ENCODE data around the gene CYRIA.

The CYRIA gene

DNA sequence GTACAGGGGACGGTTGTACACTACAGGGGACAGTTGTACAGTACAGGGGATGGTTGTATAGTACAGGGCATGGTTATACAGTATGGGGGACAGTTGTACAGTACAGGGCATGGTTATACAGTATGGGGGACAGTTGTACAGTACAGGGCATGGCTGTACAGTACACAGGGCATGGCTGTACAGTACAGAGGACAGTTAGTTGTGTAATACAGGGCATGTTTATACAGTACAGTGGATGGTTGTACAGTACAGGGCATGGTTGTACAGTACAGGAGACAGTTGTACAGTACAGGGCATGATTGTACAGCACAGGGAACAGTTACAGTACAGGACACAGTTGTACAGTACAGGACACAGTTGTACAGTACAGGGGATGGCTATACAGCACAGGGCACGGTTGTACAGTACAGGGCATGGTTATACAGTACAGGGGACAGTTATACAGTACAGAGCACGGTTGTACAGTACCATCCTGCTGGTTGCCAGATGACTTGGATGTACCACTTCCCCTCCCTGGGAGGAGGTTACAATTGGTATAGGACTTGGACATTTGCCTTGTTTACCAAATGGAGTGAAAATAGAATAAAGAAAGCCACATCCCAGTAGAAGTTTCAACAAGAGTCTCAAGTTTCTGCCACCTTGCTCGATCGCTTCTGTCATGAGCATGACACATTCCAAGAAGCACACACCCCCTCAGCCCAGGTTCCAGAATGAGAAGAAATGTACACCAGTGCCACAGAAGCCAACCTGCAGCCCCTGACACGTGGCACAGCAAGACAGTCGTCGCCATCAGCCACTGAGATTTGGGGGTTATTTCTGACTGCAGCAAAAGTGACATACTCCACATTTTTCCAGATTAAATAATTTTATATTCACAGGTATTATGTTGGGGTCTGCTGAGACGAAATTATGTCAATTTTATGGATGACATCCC is 16.0 kb downstream of the CYRIA start:
- no peak for DNase-seq

DNA sequence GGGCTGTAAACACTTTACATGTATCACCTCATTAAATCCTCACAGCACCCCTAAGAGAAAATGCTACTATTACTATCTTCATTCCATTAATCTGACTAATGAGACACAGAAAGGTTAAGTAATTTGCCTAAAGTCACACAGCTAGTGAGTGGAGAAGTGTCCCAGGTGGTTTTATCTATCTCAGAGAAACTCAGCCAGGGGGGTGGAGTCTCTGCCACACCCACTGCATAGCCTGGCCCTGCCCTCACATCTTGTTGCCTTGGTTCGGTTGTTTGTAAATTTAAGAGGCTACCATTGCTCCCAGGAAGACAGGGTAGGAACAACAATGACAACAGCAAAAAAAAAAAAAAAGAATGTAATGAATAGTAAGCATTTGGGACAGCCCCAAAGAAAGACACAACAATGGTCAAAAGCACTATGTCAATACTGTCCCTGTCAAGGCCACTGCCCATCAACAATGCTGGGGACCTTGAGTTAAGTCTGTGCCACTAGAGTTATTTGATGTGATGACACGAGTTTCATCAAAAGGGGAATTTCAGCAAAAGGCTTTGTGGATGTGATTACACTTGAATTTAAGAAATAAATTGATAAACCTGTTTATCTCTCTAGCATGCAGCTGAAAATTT is 17.5 kb downstream of the CYRIA start:
- DNase-seq, result no peak

DNA sequence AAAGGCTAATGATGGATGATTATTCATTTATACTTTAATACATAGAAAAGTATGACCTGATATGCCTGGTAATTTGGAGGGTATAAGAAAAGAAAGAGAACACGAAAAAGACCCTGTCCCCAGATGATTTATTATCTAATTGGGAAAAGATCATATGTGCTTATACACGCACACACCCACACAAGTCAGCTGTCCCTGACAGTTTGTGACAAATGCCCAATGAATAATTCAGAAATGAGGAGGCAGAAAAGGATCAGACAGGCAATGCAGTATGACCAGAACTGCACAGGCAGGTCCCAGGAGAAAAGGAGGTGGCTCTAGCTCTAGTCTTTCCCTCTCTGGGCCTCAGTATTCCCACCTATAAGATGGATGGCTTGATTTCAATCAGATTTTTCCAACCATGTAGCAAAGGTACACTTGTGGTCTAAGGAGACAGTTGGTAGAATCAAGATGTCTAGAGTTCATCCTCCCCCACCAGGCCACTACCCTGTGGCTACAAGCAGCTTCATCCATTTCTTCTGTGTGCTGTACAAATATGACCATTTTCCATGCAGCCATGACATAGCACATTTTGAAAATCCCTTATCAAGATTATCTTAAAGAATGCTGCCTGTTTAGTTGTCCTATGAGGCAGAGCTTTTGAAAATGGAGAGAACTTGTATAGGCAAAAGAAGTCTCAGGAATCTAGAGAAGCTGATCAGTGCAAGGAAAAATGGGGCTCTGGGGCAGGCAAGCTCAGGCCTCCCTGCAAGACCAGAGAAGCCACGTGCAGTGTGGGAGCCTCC is 19.7 kb downstream of the CYRIA start:
- no peak for DNase-seq

DNA sequence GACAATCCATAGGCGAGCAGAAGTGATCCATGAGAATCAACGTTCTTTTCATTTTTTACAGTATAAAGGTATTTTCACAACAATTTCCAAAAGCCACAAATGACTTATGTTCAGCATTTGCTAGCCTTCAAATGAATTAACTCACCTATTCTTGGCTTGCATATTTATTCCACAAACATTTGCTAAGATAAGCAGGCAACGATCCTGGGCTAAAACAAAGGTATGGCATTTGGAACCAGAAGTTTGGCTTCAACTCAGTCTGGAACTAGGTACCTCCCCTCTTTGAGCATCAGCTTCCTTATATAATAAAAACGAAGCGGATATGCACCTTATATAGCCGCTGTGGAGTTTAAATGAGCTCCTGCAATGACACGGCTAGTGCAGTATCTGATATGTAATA is 20.5 kb downstream of the CYRIA start:
- no peak for DNase-seq

DNA sequence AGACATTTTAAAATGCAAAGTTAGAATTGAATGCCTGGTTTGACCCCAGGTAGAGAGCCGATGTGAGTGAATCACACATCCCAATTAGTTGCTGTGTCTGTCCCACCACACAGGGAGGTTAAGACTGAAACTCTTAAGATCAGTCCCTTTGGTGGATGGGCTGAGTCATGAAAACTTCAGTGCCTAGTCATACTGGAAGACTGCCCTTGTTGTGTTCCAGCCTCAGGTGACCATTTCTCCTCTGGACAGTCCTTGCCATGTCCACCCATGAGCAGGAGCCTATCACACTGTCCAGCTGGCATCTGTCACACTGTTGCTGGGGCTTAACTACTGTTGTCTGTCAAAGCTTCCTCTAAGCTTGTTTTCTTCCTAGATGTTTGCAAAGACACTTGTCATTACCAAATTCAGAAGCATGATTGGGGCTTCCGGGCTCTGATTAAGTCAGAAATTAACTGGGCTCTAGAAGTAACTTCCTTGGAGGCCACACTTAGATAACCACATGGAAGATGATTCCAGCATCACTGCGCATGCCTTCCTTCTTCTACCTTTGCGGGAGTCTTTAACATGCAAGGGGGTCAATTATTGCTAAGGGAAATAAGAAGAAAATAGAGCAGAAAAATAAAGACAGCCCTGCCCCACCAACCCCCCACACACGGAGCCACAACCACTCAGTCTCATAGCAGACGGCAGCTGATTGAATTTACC is 21.3 kb downstream of the CYRIA start:
- no peak for DNase-seq

DNA sequence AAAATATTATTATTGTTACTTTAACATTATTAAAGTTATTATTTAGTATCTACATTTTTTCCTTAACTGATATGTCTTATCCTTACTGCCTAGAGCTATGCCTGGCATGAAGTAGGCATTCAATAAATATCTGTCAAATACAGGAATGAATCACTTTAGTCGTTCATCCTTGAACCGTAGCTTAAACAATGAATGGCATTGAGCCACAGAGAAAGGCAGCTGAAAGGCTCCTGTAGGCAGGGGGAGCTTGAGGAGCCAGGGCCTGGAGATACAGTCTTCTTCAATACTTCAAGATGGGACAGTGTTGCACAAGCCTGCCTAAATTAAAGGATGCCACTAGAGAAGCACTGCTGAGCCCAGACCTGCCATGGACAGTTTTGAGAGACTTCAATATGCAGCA is 22.5 kb downstream of the CYRIA start:
- DNase-seq, result no peak

DNA sequence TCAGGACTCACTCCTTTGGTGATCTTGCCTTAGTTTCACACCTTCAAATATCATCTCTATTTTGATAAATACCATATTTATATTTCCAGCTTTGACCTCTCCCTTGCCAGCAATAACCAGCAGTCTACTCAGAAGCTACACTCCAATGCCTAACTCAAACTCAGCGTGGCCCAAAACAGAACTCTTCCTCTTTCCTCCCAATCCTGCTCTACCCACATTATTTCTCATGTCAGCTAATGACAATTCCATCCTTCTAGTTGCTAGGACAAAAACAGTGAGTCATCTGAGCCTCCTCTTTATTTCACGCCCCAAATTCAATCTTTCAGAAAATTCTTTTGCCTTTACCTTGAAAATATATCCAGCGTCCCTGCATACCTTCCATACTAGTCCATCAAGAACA is 23.5 kb downstream of the CYRIA start:
- DNase-seq, result no peak

DNA sequence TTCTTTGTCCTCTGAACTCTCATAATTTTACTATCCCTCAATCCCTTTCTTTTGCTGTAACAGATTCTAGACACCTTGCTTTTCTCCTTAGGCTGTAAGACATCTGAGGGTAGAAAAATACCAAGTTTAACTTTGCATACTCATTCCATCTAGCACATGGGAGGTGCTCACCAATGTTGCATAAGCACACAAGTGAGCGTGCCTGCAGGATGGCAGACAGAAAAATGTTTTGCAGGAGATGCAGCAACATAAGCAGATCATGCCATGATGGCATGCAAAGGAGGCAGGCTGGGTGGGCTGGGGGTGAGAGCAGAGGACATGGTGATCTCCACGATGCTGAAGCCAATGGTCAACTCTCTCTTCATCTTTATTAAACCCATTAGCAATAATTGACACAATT is 24.1 kb downstream of the CYRIA start:
- DNase-seq, result no peak

DNA sequence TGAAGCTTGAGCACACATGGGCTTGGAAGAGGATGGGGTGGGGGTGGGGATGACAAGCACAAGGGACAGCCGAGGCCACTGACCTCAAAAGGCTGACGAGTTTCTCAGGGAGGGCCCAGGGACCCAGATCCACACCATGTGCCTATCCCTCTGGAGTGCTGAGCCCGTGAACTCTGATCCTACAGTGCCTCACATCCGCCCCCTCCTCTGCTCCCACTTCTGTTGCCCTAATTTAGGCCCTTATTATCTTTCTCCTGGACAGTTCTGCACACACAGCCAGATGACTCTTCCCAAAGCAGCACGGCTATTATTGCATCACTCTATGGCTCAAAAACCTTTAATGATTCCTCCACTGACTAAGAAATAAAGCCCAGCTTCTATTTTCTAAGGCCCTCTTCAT is 24.8 kb downstream of the CYRIA start:
- DNase-seq, result no peak

DNA sequence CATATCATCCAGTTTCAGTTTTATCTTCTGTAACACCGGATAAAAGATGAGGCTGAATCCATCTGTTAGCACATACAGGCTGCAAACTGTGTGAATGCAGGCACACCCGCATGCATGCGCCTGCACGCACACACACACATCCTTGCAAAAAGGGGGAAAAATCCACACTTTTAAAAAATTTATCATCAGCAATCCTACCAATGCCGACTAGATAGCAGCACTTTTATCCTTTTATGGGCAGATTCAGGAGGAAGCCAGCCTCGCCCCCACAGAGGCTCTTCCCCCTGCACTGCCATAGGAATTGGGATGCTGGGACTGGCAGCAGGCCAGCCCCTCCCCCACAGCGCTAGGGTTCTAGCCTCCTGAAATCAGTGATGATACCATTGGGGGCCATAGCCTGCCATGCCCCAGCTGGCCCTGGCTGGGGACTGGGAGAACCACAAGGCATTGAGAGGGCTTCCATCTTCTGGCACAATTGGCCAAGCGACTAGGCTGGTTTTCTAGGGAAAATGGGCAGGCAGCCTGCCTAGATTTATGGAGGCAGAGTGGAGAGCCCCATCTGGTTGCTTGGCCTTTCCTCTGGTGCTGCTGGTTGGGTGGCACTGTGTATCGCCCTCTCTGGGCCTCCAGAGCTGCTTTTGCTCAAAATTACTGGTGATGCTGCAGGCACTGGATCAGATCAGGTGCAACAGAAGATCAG is 25.5 kb downstream of the CYRIA start:
- no peak for DNase-seq

DNA sequence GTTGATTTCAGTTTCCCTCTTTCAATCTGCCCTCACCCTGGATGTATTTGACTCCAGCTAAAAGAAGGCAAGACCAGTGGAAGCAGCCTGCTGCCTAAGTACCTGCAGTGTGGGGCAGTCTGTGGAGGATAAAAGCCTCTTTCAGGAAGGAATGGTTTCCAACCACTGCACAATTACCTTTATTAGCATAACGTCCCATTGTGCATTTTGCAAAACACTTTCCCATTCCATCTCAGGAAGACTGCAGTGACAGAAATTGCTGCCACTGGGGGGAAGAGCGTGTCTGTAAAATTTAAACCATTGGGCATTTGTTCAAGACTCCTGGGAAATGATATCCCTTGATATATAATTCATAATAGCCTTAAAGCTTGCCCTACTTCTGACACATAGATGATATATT is 26.2 kb downstream of the CYRIA start:
- no peak for DNase-seq

DNA sequence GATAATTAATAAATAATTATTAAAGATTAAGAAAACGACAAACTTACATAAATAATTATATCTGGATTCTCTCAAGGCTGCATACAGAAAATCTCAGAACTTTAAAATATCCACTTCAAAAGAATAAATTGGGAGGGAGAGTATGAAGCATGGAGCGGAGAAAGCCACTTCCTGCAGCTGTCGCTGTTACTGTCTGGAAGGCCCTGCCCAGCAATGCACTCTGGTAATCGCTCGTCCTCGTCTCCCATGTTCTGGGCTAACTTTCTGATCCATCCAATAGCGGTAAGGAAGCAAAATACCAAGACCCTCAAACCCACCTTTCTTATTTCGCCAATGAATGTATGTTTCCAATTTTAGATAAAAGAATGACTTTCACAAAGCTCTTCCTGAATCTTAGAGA is 26.7 kb downstream of the CYRIA start:
- DNase-seq, result no peak

DNA sequence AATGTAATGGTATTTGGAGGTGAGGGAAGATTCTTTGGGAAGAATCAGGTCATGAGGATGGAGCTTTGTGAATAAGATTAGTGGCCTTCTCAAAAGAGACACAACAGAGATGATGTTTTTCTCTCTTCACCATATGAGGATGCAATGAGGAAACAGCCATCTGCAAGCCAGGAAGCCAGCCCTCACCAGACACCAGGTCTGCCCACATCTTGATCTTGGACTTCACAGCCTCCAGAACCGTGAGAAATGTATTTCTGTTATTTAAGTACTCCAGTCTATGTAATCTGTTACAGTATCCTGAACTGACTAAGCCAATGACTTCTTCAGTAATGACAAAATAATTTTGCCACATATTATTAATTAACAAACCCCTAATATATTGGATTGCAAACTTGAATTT is 28.3 kb downstream of the CYRIA start:
- no peak for DNase-seq

DNA sequence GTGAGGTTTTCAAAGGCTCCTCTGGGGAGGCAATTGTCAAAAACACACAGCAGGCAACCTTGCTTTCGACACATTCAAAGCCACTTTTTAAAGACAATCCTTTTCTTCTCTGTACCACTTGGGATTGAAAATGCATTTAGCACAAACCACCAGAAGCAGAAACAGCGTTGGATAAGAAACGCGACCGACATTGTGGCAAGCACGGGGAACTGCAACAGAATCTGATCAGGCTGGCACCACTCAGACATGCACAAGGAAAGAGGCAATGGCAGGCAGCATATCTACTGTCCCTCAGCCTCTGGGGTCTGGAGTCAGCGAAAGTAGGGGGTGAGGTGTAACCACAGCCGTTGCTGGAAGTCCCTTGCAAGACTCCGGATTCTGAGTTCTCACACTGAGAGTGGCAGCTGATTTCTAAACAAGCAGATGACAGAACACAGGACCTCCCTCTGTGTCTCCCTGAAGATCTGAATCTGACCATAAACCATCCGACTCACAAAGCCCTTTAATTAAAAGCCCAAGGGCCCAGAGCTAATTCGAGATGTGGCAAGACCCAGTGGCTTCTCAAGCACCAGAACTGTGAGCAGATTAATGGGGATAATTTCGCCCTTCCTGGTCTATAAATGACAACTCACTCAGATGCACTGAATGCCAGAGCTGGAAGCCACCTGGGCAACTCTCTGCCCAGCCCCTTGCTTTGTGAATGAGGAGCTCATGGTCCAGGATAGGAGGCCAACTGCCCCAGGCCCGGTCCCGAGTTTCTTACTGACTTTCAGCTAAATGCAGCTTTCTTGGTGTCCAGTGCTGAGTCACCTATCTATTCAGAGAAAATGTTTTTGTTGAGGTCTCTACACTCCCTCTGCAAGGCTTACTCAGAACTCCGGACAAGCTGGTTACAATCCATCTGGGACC is 29.6 kb downstream of the CYRIA start:
- peak; percentile 5 for DNase-seq

DNA sequence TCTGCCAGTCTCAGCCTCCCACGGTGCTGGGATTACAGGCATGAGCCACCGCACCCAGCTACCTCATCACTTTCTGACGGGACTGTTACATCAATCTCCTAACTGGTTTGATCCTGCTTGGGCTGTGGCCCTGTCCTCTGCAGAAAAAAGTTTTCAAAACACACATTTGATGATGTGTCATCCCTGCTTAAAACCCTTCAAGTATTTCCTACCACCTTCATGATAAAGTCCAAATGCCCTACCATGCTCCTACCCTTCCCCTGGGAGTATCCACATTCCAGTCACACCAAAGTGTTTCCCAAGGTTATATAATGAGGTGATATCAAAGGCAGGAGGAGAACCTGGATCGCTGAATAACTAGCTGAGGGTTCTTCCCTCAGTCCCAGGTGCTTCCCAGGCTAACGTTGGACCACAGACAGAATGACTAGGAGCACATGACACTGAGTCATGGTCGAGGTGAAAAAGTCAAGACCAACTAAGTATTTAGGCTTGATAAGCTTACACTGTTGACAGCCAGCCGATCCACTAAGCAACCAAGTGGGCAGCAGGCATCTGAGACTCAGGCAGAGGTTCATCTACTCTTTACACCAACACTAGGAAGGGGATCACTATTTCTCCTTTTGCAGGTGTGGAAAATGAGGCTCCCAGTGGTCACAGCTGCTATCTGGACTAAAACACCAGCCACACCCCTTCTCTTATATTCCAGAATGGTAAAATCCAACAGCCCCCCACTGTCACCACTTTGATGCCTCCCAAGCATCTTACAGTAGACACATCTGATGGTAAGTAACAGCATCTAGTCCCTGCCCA is 31.8 kb downstream of the CYRIA start:
- DNase-seq, result no peak

DNA sequence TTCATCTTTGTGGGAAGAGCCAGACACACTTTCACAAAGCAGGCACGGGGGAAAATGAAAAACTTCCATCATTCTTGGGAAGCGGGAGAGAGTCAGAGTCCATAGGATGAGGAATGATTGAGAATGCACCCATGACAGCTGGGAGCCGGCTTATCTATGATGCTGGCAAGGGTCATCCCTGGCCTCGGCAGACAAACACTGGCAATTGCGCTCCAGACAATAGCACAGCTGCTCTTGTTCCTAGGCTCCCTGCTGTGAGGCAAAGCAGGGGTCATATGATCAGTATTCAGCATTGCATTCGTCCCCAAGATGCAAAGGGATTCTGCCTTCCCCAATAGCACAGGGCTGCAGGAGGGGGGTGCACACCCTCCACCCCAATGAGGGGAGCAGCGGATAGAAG is 33.0 kb downstream of the CYRIA start:
- no peak for DNase-seq

DNA sequence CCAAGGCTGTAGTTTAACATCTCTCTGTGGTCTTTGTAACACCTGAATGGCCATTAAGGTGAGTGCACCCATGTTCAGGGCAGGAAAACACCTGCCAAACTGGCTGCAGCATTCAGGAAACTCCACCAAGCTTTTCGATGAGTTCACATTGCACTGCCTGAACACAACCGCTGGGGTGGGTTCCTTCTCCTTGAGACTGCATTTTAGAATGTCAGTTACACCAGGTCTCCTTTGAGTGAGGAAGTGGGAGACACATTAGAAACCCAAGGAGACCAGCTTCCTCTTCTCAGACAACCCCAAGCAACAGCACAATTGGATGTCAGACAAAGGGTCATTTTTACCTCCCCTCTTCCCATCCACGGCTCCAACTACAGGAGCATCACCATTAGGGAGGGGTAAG is 35.2 kb downstream of the CYRIA start:
- DNase-seq, result no peak

DNA sequence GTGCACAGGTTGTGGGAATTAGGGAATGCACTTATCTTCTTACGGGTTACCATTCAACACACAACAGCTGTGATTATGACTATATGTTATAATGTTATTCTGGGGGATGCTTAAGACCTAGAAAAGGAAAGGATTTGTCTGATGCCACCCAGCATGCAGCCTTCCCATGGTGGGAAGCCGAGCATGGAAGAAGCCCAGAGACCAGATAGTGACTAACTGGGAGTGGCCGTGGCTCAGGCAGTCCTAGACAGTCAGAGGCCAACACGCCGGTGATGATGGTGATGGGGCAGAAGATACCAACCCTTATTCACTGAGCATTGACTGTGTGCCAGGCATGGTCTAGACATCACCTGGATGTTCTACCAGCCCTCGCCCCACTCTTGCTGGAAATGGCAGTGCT is 35.9 kb downstream of the CYRIA start:
- no peak for DNase-seq

DNA sequence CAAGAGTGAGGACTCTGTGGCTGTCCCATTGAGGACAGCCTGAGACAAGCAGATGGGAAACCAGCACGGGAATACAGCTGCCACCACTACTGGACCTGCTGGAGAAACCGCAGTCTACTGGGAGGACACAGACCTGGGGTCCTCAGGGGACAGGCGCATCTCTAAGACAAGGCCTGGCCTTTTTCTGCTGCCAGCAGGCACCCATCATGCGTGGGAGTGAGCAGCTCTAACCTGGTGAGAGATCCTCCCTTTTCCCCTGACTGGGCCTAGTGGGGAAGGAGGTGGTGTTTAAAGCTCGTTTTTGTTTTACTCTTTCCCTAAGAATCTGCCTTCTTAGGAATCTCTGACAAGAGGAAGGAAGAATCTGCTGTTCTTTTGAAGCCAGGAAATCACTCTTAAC is 36.6 kb downstream of the CYRIA start:
- DNase-seq, result no peak

DNA sequence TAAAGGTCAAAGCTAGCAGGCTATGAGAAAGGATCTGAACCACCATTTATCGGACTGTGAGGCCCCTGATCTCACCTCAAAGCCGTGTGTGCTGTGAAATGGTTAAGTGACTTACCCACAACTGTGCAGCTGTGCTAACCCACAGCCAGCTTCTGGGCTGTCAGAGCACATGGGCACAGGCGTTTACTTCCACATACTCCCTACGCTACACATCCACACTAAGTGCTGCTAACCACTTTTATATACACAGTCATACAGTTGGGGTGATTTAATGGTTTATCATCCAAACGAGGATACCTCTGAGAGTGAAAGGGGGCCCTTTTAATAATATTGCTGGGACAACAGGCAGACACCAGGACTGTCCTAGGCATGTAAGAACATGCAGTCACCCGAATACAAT is 37.3 kb downstream of the CYRIA start:
- DNase-seq, result no peak
